ENCODE results near the gene CCDC28B. TPM values are rescaled to one million over a fixed set of nuclear protein-coding genes. Genes with fewer than 3 reads are reported as not detected.

The CCDC28B gene
- total RNA-seq, 1 donor from 2014 or later = 2.7 TPM

- TF ChIP-seq, protein P1, sequence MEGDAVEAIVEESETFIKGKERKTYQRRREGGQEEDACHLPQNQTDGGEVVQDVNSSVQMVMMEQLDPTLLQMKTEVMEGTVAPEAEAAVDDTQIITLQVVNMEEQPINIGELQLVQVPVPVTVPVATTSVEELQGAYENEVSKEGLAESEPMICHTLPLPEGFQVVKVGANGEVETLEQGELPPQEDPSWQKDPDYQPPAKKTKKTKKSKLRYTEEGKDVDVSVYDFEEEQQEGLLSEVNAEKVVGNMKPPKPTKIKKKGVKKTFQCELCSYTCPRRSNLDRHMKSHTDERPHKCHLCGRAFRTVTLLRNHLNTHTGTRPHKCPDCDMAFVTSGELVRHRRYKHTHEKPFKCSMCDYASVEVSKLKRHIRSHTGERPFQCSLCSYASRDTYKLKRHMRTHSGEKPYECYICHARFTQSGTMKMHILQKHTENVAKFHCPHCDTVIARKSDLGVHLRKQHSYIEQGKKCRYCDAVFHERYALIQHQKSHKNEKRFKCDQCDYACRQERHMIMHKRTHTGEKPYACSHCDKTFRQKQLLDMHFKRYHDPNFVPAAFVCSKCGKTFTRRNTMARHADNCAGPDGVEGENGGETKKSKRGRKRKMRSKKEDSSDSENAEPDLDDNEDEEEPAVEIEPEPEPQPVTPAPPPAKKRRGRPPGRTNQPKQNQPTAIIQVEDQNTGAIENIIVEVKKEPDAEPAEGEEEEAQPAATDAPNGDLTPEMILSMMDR (IDR thresholded peaks at IDR 0.05) = no peak
Measured at GRCh38 chr1:32199043-32199716, 1.2 kb upstream of the CCDC28B start.

GRCh38 chr1:32199717-32200072 lies 700 bp upstream of the CCDC28B start:
- ATAC-seq (no peak), DNase-seq (no peak)
- Histone ChIP-seq H3K27me3 (no peaks in the 10 kb centered on the region), H3K4me1 (peaks cover 21% of the 10 kb centered on the region), H3K9me3 (no peaks in the 10 kb centered on the region), H3K27ac (peak overlapping the region; percentile 63), H3K36me3 (peaks cover 30% of the 10 kb centered on the region), H3K4me3 (no peak overlapping the region)
- intact Hi-C loops (cut with DNase I) = no loop called here
- TF ChIP-seq, protein P1 (IDR thresholded peaks at IDR 0.05) = no peak

More at GRCh38 chr1:32199043-32199716, 1.2 kb upstream of the CCDC28B start:
- H3K27ac ChIP-seq = peak overlapping the region; percentile 63
- no peaks in the 10 kb centered on the region for H3K27me3 ChIP-seq
- no peak for ATAC-seq
- H3K4me3 ChIP-seq = no peak overlapping the region
- intact Hi-C loops (cut with DNase I) = no loop called here
- no peaks in the 10 kb centered on the region for H3K9me3 ChIP-seq
- no peak for DNase-seq
- peaks cover 35% of the 10 kb centered on the region for H3K36me3 ChIP-seq
- peaks cover 21% of the 10 kb centered on the region for H3K4me1 ChIP-seq

DNA sequence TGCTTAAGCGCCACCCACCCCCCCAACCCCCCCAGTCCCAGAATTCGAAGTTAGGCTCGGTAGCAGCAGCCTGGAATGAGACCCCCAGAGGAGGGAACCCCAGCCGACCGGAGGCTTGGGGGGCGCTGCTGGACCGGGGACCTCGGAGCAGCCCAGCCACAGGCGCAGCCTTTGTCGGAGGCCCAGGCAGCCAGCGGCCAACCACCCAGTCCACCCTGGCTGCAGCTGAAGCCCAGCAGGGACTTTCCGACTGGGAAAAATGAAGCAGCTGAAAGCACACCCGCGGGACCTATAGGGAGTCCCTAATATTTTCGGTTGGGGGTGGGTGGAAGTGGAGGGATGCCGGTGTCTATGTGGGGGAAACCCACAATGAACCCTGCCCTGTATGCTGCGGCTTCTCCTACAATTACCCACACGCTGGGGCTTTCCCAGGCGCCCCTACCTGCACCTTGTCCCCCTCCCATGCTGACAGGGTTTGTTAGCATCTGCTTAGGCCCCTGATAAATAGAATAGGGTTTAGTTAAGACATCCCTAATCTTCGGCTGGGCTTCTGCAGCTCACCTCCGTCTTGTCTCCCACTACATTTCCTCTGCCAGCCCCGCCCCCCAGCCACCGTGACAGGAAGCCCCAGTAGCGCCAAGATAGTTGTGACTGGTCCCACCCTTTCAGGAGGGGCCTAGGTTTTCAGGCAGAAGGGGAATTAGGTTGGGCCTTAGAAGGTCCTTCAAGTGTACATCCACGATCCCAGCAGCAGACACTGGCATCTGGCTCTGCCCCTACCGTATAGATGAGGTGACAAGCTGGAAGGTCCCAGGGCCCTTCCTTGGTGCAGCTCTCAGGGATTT lies 838 bp downstream of the CCDC28B start:
- DNase-seq (peak; percentile 74), ATAC-seq (peak; percentile 11)
- peaks cover 30% of the 10 kb centered on the region for H3K4me1 ChIP-seq
- intact Hi-C loops (cut with DNase I) = no loop called here
- H3K27me3 ChIP-seq = no peaks in the 10 kb centered on the region
- H3K4me3 ChIP-seq = peak overlapping the region; percentile 65
- peaks cover 14% of the 10 kb centered on the region for H3K36me3 ChIP-seq
- peak overlapping the region; percentile 63 for H3K27ac ChIP-seq
- H3K9me3 ChIP-seq = no peaks in the 10 kb centered on the region
- TF ChIP-seq, protein P1 (IDR thresholded peaks at IDR 0.05) = peak; percentile 6

DNA sequence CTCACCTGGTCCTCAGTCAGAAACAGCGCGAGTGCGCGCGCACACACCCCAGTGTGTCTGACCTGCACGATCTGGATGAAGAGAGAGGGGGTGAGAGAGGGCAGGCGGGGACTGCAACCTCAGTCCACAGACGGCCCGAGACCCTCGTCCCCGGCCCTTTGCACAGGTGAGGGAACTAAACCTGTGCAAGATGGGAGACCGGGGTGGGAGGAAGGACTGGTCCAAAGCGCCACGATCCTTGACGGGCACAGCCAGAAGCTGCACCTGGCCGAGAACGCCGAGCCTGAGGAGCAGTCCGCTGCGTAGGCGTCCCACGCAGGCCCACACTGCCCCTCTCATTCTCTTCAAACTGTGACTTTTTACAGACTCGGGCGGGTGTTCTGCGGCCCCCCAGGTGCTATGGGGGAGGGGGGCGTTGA lies 4.6 kb downstream of the CCDC28B start:
- Histone ChIP-seq H3K4me3 (peak overlapping the region; percentile 60), H3K9me3 (no peaks in the 10 kb centered on the region), H3K4me1 (peaks cover 24% of the 10 kb centered on the region), H3K36me3 (no peaks in the 10 kb centered on the region), H3K27ac (peak overlapping the region; percentile 49), H3K27me3 (no peaks in the 10 kb centered on the region)
- TF ChIP-seq, protein P1 (IDR thresholded peaks at IDR 0.05) = no peak
- peak; percentile 70 for DNase-seq
- ATAC-seq = peak; percentile 8
- intact Hi-C loops (cut with DNase I) = no loop called here

DNA sequence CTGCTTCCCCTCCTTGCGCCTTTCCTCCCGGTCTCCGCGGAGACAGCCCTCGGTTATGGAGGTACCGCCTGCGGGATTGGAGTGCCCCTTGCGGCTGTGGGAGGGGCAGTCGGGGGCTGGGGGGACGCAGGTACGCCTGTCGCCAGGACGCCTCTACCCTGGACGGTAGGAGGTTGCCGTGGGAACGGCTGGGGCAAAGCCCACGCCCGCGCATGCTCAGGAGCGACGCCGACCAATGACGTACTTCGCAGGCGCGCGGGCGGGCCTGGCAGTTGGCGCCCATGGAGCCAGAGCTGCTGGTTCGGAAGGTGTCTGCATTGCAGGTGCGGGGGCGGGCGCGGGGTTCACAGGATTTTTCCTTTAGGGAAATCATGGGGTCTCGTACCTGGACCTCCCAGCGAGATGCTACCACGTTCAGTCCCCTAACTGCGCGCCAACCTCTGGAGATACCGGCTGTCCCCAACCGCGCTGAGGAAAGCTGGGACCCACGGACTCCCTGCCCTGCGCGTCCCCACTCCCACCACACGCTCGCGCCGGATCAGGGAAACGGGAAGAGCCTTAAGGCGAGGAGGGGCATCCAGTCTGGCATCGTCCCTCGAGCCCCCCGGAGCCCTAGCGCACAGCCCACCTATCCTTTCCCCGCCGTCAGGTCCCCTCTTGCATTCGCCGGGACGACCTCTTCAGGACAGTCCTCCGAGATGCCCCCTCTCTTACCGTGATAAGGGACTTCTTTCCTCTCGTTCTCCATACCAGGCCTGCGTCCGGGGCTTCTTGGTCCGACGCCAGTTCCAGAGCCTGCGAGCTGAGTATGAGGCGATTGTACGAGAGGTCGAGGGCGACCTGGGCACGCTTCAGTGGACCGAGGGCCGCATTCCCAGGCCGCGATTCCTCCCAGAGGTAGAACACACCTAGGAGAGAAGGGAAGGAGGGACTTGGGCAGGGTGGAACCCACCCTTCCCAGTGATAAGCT lies 5.3 kb downstream of the CCDC28B start, which contains the start of gene IQCC:
IQCC (plus strand) TSS at position 271 of the 970 bp plus-strand sequence; CDS start at position 282, 11 bp downstream.
- ATAC-seq = peak; percentile 91
- no peaks in the 10 kb centered on the region for H3K36me3 ChIP-seq
- H3K4me1 ChIP-seq = peaks cover 21% of the 10 kb centered on the region
- no peaks in the 10 kb centered on the region for H3K27me3 ChIP-seq
- TF ChIP-seq, protein P1 (IDR thresholded peaks at IDR 0.05) = peak; percentile 10
- intact Hi-C loops (cut with DNase I) = no loop called here
- peak within 1 kb of the TSS; percentile 49 for H3K27ac ChIP-seq
- H3K9me3 ChIP-seq = no peaks in the 10 kb centered on the region
- peak within 1 kb of the TSS; percentile 60 for H3K4me3 ChIP-seq
- peak; percentile 95 for DNase-seq

All from upper lobe of right lung (tissue), 1 donor.